ACC112 (cell line): ENCODE data around the gene MPZL2.

ENCODE experiments used
- H2AFZ ChIP-seq: fragments of 200-600 bp; sonication (generic); one replicate; pipeline ENCODE4 v1.6.0; 2017; ENCODE audit warnings: antibody characterized with exemption, low read length; ENCODE audit not compliant: unreplicated experiment
- H3K27ac ChIP-seq: fragments of 200-600 bp; sonication (generic); 2 replicates; pipeline ENCODE4 v1.5.1; 2014; ENCODE audit warnings: low read depth, mild to moderate bottlenecking, antibody characterized with exemption, low read length, moderate library complexity
- H3K27me3 ChIP-seq: fragments of 200-600 bp; sonication (generic); 2 replicates; pipeline ENCODE4 v1.6.1; 2014; ENCODE audit warnings: mild to moderate bottlenecking, antibody characterized with exemption, low read length, moderate library complexity, mixed read lengths; ENCODE audit not compliant: insufficient read depth
- H3K36me3 ChIP-seq: fragments of 200-600 bp; sonication (generic); 2 replicates; pipeline ENCODE4 v1.6.1; 2016; ENCODE audit warnings: mild to moderate bottlenecking, antibody characterized with exemption, low read length, moderate library complexity, mixed read lengths; ENCODE audit not compliant: insufficient read depth
- H3K4me1 ChIP-seq: fragments of 200-600 bp; sonication (generic); one replicate; pipeline ENCODE4 v1.6.1; 2016; ENCODE audit warnings: low read length, mixed read lengths; ENCODE audit not compliant: insufficient read depth, unreplicated experiment, control insufficient read depth
- H3K4me3 ChIP-seq: fragments of 200-600 bp; sonication (generic); 2 replicates; pipeline ENCODE4 v1.5.1; 2014; ENCODE audit warnings: mild to moderate bottlenecking, low read depth, low read length
- H3K79me2 ChIP-seq: fragments of 200-600 bp; sonication (generic); one replicate; pipeline ENCODE4 v1.6.0; 2016; ENCODE audit warnings: low read length; ENCODE audit not compliant: control insufficient read depth, unreplicated experiment, insufficient read depth

The MPZL2 gene

DNA sequence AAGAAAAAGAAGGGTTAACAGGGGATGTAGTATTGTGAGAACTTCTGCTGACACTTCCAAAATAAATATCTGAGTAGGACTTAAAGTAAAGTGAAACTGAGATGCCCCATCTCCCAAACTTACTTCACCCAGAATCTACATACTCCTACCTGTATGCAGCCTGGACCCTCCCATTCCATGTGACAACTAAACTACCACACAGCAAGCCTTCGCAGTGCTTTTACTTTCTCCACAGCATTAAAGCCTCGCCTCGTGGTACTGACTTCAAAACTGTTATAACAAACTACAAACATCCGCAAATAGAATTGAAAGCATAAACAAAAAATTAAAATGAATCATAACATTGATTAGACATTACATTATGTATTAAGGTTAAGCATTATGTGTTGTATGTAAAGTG lies 985 bp downstream of the MPZL2 start:
- Histone ChIP-seq H3K27ac (no peak overlapping the region), H3K4me1 (peaks cover 4% of the 10 kb centered on the region), H3K27me3 (peaks cover 80% of the 10 kb centered on the region), H3K79me2 (no peaks in the 10 kb centered on the region), H2AFZ (no peak overlapping the region), H3K36me3 (no peaks in the 10 kb centered on the region), H3K4me3 (no peak overlapping the region)

DNA sequence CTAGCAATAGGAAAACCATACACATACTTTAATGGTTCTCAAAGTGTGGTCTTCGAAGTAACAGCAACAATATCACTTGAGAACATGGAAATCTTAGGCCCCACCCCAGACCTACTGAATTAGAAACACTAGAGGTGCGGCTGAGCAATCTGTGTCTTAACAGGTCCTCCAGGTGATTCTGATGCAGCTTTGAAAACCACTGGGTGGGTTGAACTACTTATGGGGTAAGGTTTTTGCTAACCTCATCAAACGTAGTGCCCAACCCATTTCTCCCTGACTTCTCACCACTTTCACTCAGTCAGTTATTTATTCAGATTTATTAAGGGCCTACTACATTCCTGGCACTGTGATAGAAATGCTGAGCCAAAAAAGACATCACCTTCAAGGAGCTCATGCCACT lies 3.7 kb downstream of the MPZL2 start:
- Histone ChIP-seq H3K27me3 (peaks cover 71% of the 10 kb centered on the region), H3K36me3 (no peaks in the 10 kb centered on the region)

DNA sequence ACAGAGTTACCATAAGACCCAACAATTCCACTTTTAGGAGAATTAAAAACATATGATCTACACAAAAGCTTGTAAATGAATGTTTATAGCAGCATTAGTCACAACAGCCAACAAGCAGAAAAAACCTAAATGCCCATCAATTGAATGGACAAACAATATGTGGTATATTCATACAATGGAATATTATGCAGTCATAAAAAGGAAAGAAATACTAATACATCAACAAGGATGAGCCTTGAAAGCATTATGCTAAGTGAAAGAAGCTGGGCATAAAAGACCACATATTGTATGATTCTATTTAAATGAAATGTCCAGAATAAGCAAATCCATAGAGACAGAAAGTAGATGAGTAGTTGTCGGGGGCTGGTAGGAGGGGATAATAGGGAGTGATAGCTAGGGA lies 5.0 kb downstream of the MPZL2 start:
- no peaks in the 10 kb centered on the region for H3K36me3 ChIP-seq
- H2AFZ ChIP-seq = no peak overlapping the region
- H3K79me2 ChIP-seq = no peaks in the 10 kb centered on the region
- H3K27ac ChIP-seq = no peak overlapping the region
- no peak overlapping the region for H3K4me3 ChIP-seq
- H3K4me1 ChIP-seq = peaks cover 1% of the 10 kb centered on the region
- peaks cover 71% of the 10 kb centered on the region for H3K27me3 ChIP-seq

More for the DNA sequence above, 3.7 kb downstream of the MPZL2 start:
- no peak overlapping the region for H3K4me3 ChIP-seq
- H3K79me2 ChIP-seq = no peaks in the 10 kb centered on the region
- no peak overlapping the region for H2AFZ ChIP-seq
- no peak overlapping the region for H3K27ac ChIP-seq
- peaks cover 4% of the 10 kb centered on the region for H3K4me1 ChIP-seq

DNA sequence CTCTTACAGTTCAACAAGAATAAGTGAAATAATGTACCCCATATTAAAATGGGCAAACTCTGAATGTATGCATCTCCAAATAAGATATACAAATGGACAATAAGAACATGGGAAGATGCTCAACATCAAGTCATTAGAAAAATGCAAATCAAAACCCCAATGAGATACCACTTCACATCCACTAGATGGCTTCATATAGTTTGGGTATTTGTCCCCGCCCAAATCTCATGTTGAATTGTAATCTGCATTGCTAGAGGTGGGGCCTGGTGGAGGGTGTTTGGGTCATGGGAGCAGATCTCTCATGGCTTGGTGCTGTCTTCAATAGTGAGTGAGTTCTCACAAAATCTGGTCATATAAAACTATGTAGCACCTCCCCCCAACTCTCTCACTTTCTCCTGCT lies 5.7 kb downstream of the MPZL2 start:
- Histone ChIP-seq H3K4me3 (no peak overlapping the region), H3K4me1 (no peaks in the 10 kb centered on the region), H3K79me2 (no peaks in the 10 kb centered on the region), H2AFZ (no peak overlapping the region), H3K27ac (no peak overlapping the region), H3K36me3 (no peaks in the 10 kb centered on the region), H3K27me3 (peaks cover 69% of the 10 kb centered on the region)

DNA sequence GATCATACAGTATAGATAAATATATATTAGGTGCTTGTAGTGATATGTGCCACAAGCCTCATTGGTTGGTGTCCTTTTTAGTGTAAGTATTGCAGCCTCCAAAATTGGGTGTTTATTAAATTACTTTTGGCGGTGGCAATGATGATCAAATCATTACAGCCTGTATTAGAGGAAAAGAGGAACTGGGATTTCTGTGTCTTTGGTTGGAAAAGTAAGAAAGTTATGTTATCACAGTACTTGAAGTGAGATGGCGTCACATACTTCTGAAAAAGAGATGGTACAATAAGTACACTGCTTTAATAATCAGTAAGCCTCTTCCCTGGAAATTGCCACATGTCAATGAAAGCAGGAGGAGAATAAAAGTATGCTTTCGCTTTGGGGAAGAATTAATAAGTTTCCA lies 11.4 kb downstream of the MPZL2 start:
- Histone ChIP-seq H2AFZ (peak overlapping the region; percentile 61), H3K4me3 (peak overlapping the region; percentile 73), H3K27ac (no peak overlapping the region), H3K36me3 (no peaks in the 10 kb centered on the region), H3K27me3 (peaks cover 44% of the 10 kb centered on the region), H3K4me1 (no peaks in the 10 kb centered on the region), H3K79me2 (no peaks in the 10 kb centered on the region)

DNA sequence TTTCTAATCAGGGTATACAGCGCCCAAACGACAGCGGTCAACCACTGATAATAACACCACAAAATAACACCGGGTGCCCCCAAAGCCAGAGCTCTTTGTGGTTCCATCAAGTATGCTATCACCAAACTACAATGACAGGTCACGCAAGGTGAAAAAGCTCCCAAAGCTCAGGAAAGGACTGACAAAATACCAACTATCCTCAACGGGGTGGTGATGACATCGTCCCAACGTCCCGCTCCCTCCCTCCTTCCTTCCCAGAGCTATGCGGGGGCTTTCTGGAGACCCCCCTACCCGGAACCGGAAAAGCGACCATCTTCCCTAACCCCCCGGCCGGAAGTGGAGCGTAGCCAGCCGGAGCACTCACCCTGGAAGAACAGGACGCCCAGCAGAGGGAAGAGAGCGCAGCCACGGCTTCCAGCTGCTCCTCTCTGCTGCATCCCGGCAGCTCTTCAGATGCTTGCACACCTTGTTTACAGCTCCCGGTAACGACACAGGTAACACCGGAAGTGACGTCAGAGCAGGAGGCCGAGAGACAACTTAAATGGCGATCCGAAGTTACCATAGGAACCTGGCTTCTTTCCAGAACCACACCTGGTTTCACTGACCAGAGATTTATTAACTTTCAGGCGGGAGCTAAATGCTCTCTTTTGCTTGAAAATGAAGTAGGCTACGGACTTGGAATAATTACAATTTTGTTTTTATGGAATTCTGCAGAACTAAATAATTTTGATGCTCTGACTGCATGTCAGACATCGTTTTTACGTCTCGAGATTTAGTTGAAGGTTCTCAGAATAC lies 12.0 kb downstream of the MPZL2 start, which contains the start of gene MPZL3:
Gene MPZL3, minus strand, starts transcription at position 508 of the 795 bp plus-strand sequence. Its CDS starts 71 bp downstream, at position 437.
- H3K4me3 ChIP-seq = peak within 1 kb of the TSS; percentile 73
- no peaks in the 10 kb centered on the region for H3K79me2 ChIP-seq
- H3K4me1 ChIP-seq = no peaks in the 10 kb centered on the region
- H3K27ac ChIP-seq = no peak within 1 kb of the TSS
- H3K27me3 ChIP-seq = peaks cover 48% of the 10 kb centered on the region
- H3K36me3 ChIP-seq = no peaks in the 10 kb centered on the region
- peak within 1 kb of the TSS; percentile 61 for H2AFZ ChIP-seq

DNA sequence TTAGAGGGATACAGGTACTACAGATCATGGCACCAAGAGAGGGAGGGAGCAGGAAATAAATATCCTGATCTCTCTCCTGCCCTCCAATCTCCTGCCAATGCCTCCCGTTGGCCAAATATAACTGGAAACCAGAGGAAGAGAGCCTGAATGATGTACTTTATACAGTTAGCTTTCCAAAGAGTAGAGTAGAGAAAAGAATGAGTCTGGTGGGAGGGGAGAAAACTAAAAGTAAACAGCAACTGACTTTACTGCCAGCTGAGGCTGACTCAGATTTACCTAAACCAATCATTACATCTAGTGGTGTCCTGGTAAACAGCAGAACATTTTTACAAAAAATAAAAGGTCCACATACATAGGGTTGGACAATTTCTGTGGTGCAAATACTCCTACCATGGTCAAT lies 17.1 kb downstream of the MPZL2 start:
- H2AFZ ChIP-seq = no peak overlapping the region
- H3K36me3 ChIP-seq = no peaks in the 10 kb centered on the region
- no peak overlapping the region for H3K4me3 ChIP-seq
- no peak overlapping the region for H3K27ac ChIP-seq
- peaks cover 37% of the 10 kb centered on the region for H3K27me3 ChIP-seq
- no peaks in the 10 kb centered on the region for H3K4me1 ChIP-seq
- H3K79me2 ChIP-seq = no peaks in the 10 kb centered on the region

DNA sequence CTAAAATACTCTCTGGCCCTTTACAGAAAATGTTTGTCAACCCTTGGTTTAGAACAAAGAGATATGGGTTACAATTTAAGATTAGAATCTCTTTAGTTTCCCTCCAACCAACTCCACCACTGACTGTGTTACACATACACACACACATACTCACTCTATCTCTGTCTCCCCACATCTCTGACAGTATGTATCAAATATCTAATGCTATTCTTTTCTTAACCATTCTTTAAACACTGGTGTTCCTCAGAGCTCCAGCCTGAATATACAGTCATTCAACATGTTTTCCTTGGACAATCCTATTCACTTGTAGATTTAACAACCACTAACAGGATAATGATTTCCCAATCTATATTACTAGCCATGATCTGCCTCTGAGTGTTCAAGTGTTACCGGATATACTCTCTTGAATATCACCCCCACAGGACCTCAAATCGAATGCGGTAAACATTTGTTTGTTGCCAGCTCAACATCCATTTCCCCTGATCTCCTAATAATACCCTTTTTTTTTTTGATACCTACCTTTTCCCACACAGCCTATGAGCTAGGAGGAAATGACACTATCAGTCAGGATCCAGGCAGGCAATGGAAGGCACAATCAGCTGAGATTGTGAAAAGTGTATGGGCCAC lies 18.0 kb downstream of the MPZL2 start:
- Histone ChIP-seq H3K36me3 (no peaks in the 10 kb centered on the region), H2AFZ (no peak overlapping the region), H3K27me3 (peaks cover 40% of the 10 kb centered on the region), H3K4me1 (no peaks in the 10 kb centered on the region), H3K79me2 (no peaks in the 10 kb centered on the region), H3K27ac (no peak overlapping the region), H3K4me3 (no peak overlapping the region)

DNA sequence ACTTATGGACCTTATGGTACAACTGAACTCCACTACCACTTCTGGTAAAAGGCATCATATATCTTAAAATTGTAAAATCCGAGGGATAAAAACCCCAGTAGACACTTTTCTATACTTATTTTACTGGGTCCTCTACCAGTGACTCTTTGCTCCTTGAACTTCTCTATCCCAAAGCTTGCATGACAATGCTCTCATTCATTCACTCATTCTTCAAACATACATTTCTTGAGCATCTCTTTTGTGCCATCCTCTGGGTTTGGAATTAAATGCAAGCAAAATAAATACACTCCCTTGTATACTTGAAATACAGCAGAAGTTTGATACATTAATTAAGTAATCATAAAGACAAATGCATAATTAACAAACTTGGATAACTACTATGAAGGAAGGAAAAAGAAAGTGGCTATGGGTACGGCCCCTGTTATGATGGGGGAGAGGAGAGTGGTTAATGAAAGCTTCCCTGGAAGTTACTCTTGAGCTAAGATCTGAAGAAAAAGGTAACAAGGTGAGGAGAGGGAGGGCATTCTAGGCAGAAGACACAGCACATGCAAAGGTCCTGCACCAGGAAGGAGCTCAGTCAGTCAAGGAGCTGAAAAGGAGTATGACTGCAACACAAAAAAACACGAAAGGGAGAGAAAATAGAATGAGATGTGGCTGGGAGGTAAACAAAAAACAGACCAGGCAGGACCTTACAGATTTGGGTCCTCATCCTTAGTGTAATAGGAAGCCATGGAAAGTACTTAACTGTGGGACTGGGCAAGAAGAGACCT lies 19.9 kb downstream of the MPZL2 start:
- Histone ChIP-seq H3K36me3 (no peaks in the 10 kb centered on the region), H3K27me3 (peaks cover 43% of the 10 kb centered on the region), H3K27ac (no peak overlapping the region), H3K4me3 (no peak overlapping the region), H2AFZ (no peak overlapping the region), H3K4me1 (no peaks in the 10 kb centered on the region), H3K79me2 (no peaks in the 10 kb centered on the region)

DNA sequence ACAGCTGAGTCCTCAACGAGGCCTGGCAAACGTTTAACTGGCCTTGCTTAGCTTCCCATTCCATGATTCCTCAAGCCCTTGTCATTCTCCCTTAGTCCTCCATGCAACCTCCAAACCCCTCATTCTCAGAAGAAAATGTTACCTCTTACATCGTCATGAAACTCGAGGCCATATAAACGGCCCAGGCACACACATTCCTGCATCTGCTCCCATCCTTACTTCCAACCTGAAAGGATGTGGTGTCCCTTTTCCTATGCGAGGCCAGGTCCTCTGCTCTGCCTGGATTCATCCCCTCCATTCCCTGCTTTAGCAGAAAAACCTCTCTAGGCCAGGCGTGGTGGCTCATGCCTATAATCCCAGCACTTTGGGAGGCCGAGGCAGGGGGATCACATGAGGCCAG lies 20.9 kb downstream of the MPZL2 start:
- Histone ChIP-seq H3K36me3 (no peaks in the 10 kb centered on the region), H3K27ac (no peak overlapping the region), H3K79me2 (no peaks in the 10 kb centered on the region), H3K4me3 (no peak overlapping the region), H3K27me3 (peaks cover 53% of the 10 kb centered on the region), H3K4me1 (no peaks in the 10 kb centered on the region), H2AFZ (no peak overlapping the region)
